NCI-H510A (cell line): ENCODE data around the gene LRP2BP.
"Not testable (repeated sequence)": the region's sequence is repeated elsewhere in the genome, so short reads cannot be mapped to it uniquely, and the experiment has no call there.

Experiments
- DNase-seq: peaks from one replicate; lab custom pipeline; 2025; lab: John Stamatoyannopoulos, UW

Gene LRP2BP

DNA sequence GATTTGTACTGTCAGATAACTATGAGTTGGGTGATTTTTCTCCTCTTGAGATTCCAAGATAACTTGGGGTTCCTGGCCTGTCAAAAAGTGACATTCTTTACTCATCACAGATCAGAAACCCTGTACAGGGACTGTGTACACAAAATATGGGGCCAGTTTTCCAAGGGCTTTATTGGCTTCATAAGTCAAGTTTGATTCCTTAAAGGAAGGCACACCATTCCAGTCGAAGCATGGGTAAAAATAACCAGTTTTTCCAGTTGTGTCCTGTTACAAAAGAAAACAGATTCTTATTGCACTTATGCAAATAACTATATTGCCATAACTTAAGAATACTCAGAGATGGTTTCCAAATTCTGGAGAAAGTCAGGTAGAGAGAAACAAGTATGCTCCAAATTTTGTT lies 70.0 kb downstream of the LRP2BP start:
- DNase-seq, result not testable (repeated sequence)

DNA sequence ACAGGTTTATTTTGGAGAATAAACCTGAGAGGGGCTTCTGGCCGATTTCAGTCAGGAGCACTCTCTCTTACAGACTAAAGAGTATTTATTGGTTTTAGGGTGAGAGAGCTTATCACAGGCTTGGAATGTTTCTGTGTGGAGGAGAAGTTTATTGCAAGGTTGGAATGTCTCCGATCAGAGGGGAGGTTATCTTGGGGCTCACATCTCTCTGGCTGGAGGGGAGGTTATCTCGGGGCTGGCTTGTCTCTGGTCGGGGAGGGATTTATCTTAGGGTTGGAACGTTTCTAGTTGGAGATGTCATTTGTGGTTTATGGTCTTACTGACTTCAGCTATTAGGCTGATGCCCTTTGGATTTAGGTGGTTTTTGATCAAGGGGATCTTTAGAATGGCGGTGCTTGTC lies 71.4 kb downstream of the LRP2BP start:
- not testable (repeated sequence) for DNase-seq

DNA sequence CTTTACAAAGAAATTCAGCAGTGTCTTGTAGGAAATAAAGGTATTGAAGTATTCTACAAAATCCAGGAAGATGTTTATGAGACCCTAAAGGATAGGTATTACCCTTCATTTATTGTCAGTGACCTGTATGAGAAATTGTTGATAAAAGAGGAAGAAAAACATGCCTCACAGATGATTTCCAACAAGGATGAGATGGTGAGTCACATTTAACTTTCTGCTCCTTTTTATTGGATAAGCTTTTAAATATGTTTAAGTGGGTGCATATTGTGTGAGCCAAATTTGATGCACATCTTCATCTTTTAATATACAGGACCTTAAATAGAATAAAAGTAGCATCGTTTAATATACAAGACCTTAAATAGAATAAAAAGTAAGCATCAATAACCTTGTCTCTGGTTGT lies 72.1 kb downstream of the LRP2BP start:
- no peak for DNase-seq

DNA sequence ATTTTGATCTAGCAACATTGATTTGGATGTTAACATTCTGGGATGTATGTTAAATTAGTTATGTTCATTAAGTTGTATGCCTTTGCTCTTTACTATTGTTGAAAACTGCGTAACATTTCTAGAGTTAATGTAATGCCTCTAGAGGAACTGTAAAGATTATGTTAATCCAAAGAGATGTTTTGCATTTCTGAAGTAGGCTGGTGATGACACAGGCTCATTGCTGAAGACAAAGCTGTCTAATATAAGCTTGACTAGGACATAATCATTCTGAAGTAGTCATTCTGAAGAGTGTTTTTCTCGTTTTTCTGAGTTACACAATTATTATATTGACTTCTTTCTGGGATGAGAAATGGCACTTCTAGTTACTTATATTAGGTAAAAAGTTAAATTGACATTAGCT lies 72.9 kb downstream of the LRP2BP start:
- DNase-seq, result no peak

DNA sequence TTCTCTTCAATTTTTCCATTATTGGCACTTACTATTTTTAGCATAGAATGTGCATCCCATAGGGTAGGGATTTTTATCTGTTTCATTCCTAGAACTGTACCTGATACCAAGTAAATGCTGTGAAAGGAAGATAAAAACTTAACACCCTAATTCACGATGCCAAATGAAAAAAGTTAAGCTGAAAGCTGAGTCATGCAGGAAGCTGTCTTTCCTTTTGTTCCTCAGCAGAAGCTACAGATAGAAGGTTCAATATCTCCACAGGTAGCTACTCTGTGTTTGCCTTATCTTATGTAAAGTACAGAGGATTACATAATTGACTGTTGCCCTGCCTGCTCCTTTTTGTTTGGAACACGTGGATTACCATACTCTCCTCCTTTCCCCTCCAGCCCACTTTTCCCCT lies 77.0 kb downstream of the LRP2BP start:
- no peak for DNase-seq

DNA sequence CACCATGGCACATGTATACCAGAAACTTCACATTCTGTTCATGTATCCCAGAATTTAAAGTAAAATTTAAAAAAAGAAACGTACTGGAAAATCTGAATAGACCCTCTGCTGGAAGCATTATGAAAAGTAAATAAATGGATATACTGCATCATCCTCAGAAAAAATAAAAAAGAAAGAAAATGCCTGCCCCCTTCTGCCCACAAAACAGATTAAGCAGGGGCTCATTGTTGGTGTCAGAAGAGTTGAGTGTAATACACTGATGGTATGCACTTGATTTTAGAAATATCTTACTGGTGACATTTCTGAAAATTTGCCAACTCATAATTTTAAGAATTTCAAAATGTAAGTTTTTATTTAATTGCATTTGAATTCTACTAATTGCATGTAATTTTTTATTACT lies 77.8 kb downstream of the LRP2BP start:
- no peak for DNase-seq

DNA sequence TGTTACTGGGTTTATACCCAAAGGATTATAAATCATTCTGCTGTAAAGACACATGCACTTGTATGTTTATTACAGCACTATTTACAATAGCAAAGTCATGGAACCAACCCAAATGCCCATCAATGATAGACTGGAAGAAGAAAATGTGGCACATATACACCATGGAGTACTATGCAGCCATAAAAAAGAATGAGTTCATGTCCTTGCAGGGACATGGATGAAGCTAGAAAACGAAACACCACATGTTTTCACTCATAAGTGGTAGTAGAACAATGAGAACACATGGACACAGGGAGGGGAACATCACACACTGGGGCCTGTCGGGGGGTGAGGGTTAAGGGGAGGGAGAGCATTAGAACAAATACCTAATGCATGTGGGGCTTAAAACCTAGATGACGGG lies 78.3 kb downstream of the LRP2BP start:
- not testable (repeated sequence) for DNase-seq
